HepG2 (cell line): ENCODE measurements around the gene RRP36. TPM values are rescaled to one million over a fixed set of nuclear protein-coding genes. Genes with fewer than 3 reads are reported as not detected.
A peak's percentile ranks its signal among the peaks of the same experiment; 100 is the strongest.

Source experiments
- ATAD3A ChIP-seq: sonication (generic); formaldehyde crosslinking; IDR thresholded peaks from 2 replicates; pipeline ENCODE4 v1.4.0; 2020; ENCODE audit warnings: missing genetic modification reagents
- EED ChIP-seq: sonication (generic); formaldehyde crosslinking; IDR thresholded peaks from 2 replicates; pipeline ENCODE4 v1.5.0; 2020; ENCODE audit warnings: mild to moderate bottlenecking, missing genetic modification reagents
- HOXA5 ChIP-seq: sonication (generic); formaldehyde crosslinking; IDR thresholded peaks from 2 replicates; pipeline ENCODE4 v1.4.0; 2020; ENCODE audit warnings: missing genetic modification reagents
- HOXD1 ChIP-seq: sonication (generic); formaldehyde crosslinking; IDR thresholded peaks from 2 replicates; pipeline ENCODE4 v1.5.0; 2020; ENCODE audit warnings: missing genetic modification reagents
- ISL2 ChIP-seq: sonication (generic); formaldehyde crosslinking; IDR thresholded peaks from 2 replicates; pipeline ENCODE4 v1.5.0; 2020; ENCODE audit warnings: missing genetic modification reagents
- KAT8 ChIP-seq: IDR thresholded peaks from 2 replicates; pipeline ENCODE4 v1.6.1; 2016; ENCODE audit warnings: missing genetic modification reagents, missing compliant biosample characterization
- NFKB2 ChIP-seq: sonication (generic); formaldehyde crosslinking; IDR thresholded peaks from 2 replicates; pipeline ENCODE4 v1.4.0; 2020; ENCODE audit warnings: missing genetic modification reagents, borderline replicate concordance
- PPARG ChIP-seq: conservative IDR thresholded peaks from 2 replicates; pipeline ENCODE4 v1.6.1; 2016; ENCODE audit warnings: missing biosample characterization, missing genetic modification reagents
- SP140L ChIP-seq: sonication (generic); formaldehyde crosslinking; IDR thresholded peaks from 2 replicates; pipeline ENCODE4 v1.4.0; 2020; ENCODE audit warnings: missing genetic modification reagents, borderline replicate concordance
- STAG1 ChIP-seq: sonication (generic); formaldehyde crosslinking; IDR thresholded peaks from 2 replicates; pipeline ENCODE4 v1.4.0; 2020; ENCODE audit warnings: missing genetic modification reagents
- TGIF2 ChIP-seq: IDR thresholded peaks from 2 replicates; pipeline ENCODE4 v1.6.1; 2016; ENCODE audit warnings: control low read depth, missing compliant biosample characterization
- TMF1 ChIP-seq: sonication (generic); formaldehyde crosslinking; IDR thresholded peaks from 2 replicates; pipeline ENCODE4 v1.8.1; 2022; ENCODE audit warnings: low read depth, missing genetic modification reagents
- ZFP37 ChIP-seq: sonication (generic); formaldehyde crosslinking; IDR thresholded peaks from 2 replicates; pipeline ENCODE4 v1.4.0; 2020; ENCODE audit warnings: missing genetic modification reagents, borderline replicate concordance
- ZFYVE20 ChIP-seq: sonication (generic); formaldehyde crosslinking; IDR thresholded peaks from 2 replicates; pipeline ENCODE4 v1.8.0; 2023; ENCODE audit warnings: low read depth, mild to moderate bottlenecking, moderate library complexity, missing genetic modification reagents, borderline replicate concordance
- ZNF143 ChIP-seq: sonication (generic); formaldehyde crosslinking; IDR thresholded peaks from 2 replicates; pipeline ENCODE4 v1.4.0; 2020; ENCODE audit warnings: missing genetic modification reagents
- ZNF207 ChIP-seq: fragments of 450-650 bp; IDR thresholded peaks from 2 replicates; pipeline ENCODE4 v1.6.1; 2016; ENCODE audit warnings: antibody characterized with exemption, borderline replicate concordance
- ZNF329 ChIP-seq: sonication (generic); formaldehyde crosslinking; IDR thresholded peaks from 2 replicates; pipeline ENCODE4 v1.9.0; 2021; ENCODE audit warnings: low read depth, mild to moderate bottlenecking, missing genetic modification reagents
- ZNF337 ChIP-seq: sonication (generic); formaldehyde crosslinking; IDR thresholded peaks from 2 replicates; pipeline ENCODE4 v1.5.1; 2020; ENCODE audit warnings: missing genetic modification reagents, low read depth, mild to moderate bottlenecking, borderline replicate concordance
- ZNF34 ChIP-seq: sonication (generic); formaldehyde crosslinking; IDR thresholded peaks from 2 replicates; pipeline ENCODE4 v1.4.0; 2020; ENCODE audit warnings: mild to moderate bottlenecking, missing genetic modification reagents, borderline replicate concordance
- ZNF567 ChIP-seq: sonication (generic); formaldehyde crosslinking; IDR thresholded peaks from 2 replicates; pipeline ENCODE4 v1.8.1; 2023; ENCODE audit warnings: mild to moderate bottlenecking, missing genetic modification reagents, borderline replicate concordance
- ZNF607 ChIP-seq: sonication (generic); formaldehyde crosslinking; IDR thresholded peaks from 2 replicates; pipeline ENCODE4 v1.5.1; 2020; ENCODE audit warnings: missing genetic modification reagents, mild to moderate bottlenecking, borderline replicate concordance
- ZNF709 ChIP-seq: sonication (generic); formaldehyde crosslinking; IDR thresholded peaks from 2 replicates; pipeline ENCODE4 v1.5.0; 2020; ENCODE audit warnings: mild to moderate bottlenecking, missing genetic modification reagents
- ZNF737 ChIP-seq: sonication (generic); formaldehyde crosslinking; IDR thresholded peaks from 2 replicates; pipeline ENCODE4 v1.5.0; 2020; ENCODE audit warnings: missing genetic modification reagents, mild to moderate bottlenecking, borderline replicate concordance
- polyA plus RNA-seq, 8 experiments: library from polyadenylated mRNA; depleted of rRNA in 3 of 8; stranded (reverse) in 7 of 8; unstranded in 1 of 8; fragments of >200 nt; fragmentation: Illumina TruSeq in 4 of 8; extraction: Trizol in 4 of 8; gene quantifications; 2 replicates each; pipeline versions ENCODE4 v1.2.1 to v1.2.3, GENCODE V29; 2011 to 2016; ENCODE audit warnings: low read depth in 4 of 8, missing spikeins in 1 of 8, mixed read lengths in 1 of 8; ENCODE audit not compliant: insufficient read depth in 1 of 8
- total RNA-seq, 5 experiments: library from RNA; depleted of rRNA; stranded (reverse); fragments of >200 nt; fragmentation: Illumina TruSeq; extraction: Trizol; gene quantifications; 2 replicates each; pipeline ENCODE4 v1.2.3, GENCODE V29; 2016; ENCODE audit warnings: low read depth in 1 of 5
- TF ChIP-seq, protein P1 (sequence below): sonication (generic); formaldehyde crosslinking; IDR thresholded peaks from 2 replicates; pipeline ENCODE4 v1.8.1; 2022; ENCODE audit warnings: mild to moderate bottlenecking, missing genetic modification reagents
- TF ChIP-seq, protein P2 (sequence below): sonication (generic); formaldehyde crosslinking; IDR thresholded peaks from 2 replicates; pipeline ENCODE4 v1.5.0; 2020; ENCODE audit warnings: mild to moderate bottlenecking, missing genetic modification reagents
- TF ChIP-seq, protein P3 (sequence below): IDR thresholded peaks from 2 replicates; pipeline ENCODE4 v1.6.1; 2016; ENCODE audit warnings: missing compliant biosample characterization, missing genetic modification reagents, borderline replicate concordance
- TF ChIP-seq, protein P4 (sequence below): sonication (generic); formaldehyde crosslinking; IDR thresholded peaks from 2 replicates; pipeline ENCODE4 v1.8.0; 2022; ENCODE audit warnings: missing genetic modification reagents, mild to moderate bottlenecking, inconsistent platforms, borderline replicate concordance

The RRP36 gene
- total and polyA plus RNA-seq, 2 of the 13 experiments (the other 11 are each of a cell fraction or from before 2014, with no cell fraction given) = 29.5 to 144 TPM

DNA sequence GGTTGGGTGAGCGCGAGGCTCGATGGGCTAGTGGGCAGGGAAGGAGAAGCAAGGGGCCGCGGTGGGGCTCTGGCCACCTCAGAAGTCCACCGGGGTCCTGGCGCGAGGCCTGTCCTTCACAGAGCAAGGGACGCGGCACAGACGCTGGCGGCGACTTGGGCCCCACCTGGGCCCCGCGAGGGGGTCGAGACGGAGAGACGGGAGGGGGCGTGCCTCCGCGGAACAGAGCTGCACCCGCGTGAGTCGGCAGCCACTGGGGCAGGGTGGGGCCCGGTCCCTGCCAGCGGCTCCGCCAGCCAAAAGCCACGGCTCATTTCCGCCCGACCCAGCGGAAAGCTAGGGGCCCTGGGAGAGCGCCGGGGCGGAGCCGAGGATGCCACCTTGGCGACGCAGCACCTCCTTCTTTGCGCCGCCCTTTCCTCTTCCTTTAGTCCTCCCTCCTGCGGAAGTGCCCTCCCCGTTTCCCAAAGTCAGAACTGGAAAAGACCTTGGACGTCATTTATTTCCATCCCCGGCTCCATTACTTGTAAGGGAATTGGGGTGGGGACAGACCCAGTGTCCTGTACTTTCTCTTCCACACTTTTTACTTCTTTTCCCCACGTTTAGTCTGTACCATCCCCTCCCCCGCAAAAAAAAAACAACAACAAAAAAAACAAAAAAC lies 32.3 kb downstream of the RRP36 start, which contains the start of gene CUL7 (continued):
- peak; percentile 82 for TF ChIP-seq PPARG (CRISPR knock-in tag)
- TF ChIP-seq ZNF329 (CRISPR knock-in tag) = peak; percentile 55; the same call in 1 of the 2 replicates
- peak; percentile 97 for TF ChIP-seq KAT8 (CRISPR knock-in tag)
- TF ChIP-seq, protein P1, sequence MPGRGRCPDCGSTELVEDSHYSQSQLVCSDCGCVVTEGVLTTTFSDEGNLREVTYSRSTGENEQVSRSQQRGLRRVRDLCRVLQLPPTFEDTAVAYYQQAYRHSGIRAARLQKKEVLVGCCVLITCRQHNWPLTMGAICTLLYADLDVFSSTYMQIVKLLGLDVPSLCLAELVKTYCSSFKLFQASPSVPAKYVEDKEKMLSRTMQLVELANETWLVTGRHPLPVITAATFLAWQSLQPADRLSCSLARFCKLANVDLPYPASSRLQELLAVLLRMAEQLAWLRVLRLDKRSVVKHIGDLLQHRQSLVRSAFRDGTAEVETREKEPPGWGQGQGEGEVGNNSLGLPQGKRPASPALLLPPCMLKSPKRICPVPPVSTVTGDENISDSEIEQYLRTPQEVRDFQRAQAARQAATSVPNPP (CRISPR knock-in tag) = peak; percentile 87
- no peak for TF ChIP-seq ZNF737 (CRISPR knock-in tag)
- no peak; the same call in none of the 2 replicates for TF ChIP-seq ZNF709 (CRISPR knock-in tag)
- peak; percentile 56; the same call in 1 of the 2 replicates for TF ChIP-seq ISL2 (CRISPR knock-in tag)
- TF ChIP-seq, protein P2, sequence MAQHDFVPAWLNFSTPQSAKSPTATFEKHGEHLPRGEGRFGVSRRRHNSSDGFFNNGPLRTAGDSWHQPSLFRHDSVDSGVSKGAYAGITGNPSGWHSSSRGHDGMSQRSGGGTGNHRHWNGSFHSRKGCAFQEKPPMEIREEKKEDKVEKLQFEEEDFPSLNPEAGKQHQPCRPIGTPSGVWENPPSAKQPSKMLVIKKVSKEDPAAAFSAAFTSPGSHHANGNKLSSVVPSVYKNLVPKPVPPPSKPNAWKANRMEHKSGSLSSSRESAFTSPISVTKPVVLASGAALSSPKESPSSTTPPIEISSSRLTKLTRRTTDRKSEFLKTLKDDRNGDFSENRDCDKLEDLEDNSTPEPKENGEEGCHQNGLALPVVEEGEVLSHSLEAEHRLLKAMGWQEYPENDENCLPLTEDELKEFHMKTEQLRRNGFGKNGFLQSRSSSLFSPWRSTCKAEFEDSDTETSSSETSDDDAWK (CRISPR knock-in tag) = no peak
- TF ChIP-seq TMF1 = no peak; the same call in 1 of the 2 replicates
- TF ChIP-seq, protein P3, sequence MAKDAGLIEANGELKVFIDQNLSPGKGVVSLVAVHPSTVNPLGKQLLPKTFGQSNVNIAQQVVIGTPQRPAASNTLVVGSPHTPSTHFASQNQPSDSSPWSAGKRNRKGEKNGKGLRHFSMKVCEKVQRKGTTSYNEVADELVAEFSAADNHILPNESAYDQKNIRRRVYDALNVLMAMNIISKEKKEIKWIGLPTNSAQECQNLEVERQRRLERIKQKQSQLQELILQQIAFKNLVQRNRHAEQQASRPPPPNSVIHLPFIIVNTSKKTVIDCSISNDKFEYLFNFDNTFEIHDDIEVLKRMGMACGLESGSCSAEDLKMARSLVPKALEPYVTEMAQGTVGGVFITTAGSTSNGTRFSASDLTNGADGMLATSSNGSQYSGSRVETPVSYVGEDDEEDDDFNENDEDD = peak; percentile 64; the same call in 1 of the 2 replicates
- TF ChIP-seq ZNF567 (CRISPR knock-in tag) = no peak; the same call in 1 of the 2 replicates
- peak; percentile 72; the same call in 1 of the 2 replicates for TF ChIP-seq EED (CRISPR knock-in tag)
- TF ChIP-seq SP140L (CRISPR knock-in tag) = 0 out of 2 replicates have a peak, but pooled peaks have one; percentile 41
- TF ChIP-seq HOXA5 = peak; percentile 79; the same call in 1 of the 2 replicates
- TF ChIP-seq STAG1 = 0 out of 2 replicates have a peak, but pooled peaks have one; percentile 17
- peak; percentile 94; the same call in 1 of the 2 replicates for TF ChIP-seq NFKB2 (CRISPR knock-in tag)
- peak; percentile 56; the same call in 1 of the 2 replicates for TF ChIP-seq ZFYVE20
- peak; percentile 64 for TF ChIP-seq HOXD1 (CRISPR knock-in tag)
- peak; percentile 73 for TF ChIP-seq ZNF143 (CRISPR knock-in tag)
- no peak for TF ChIP-seq ATAD3A (CRISPR knock-in tag)
- TF ChIP-seq ZNF607 (CRISPR knock-in tag) = peak; percentile 94
- no peak for TF ChIP-seq TGIF2 (CRISPR knock-in tag)
- TF ChIP-seq ZNF337 (CRISPR knock-in tag) = no peak
- no peak for TF ChIP-seq ZNF207
- TF ChIP-seq ZNF34 (CRISPR knock-in tag) = peak; percentile 95
- TF ChIP-seq ZFP37 (CRISPR knock-in tag) = no peak
- TF ChIP-seq, protein P4, sequence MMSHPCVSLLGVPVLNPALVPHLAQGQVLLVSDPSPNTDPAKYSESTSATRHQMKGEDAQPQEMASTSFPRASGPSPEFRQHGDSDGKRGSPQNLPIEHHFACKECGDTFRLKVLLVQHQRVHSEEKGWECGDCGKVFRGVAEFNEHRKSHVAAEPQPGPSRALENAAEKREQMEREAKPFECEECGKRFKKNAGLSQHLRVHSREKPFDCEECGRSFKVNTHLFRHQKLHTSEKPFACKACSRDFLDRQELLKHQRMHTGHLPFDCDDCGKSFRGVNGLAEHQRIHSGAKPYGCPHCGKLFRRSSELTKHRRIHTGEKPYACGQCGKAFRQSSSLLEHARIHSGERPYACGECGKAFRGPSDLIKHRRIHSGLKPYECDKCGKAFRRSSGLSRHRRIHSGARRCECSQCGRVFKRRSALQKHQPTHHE (CRISPR knock-in tag) = no peak; the same call in 1 of the 2 replicates
